NCI-H2081 (cell line): Measurements from ENCODE around the gene POLD2.

Experiments
- DNase-seq, 2 experiments: peaks; one replicate each; lab custom pipeline; 2025; lab: John Stamatoyannopoulos, UW

The POLD2 gene

DNA sequence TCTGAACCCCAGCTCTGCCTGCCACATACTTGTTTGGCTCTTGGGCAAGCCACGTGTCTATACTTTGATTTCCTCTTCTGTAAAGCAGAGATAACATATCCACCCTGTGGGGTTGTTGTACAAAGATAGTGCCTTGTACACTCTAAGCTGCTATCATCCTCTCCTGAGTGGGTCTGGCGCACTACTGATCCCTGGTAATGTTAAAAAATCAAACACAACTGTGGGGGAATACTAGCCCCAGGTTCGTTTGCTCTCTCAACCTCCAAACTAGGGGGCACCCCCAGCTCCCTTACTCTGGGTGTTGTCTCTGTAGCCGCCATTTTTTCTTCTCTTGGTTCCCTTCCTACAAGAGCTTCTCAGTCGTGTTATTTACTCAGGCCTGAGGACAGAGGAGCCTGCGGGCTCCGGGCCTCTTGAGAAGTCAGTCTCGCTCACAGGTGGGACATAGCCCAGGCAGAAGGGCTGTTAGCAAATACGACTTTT is 42.0 kb downstream of the POLD2 start:
- no peak for DNase-seq

DNA sequence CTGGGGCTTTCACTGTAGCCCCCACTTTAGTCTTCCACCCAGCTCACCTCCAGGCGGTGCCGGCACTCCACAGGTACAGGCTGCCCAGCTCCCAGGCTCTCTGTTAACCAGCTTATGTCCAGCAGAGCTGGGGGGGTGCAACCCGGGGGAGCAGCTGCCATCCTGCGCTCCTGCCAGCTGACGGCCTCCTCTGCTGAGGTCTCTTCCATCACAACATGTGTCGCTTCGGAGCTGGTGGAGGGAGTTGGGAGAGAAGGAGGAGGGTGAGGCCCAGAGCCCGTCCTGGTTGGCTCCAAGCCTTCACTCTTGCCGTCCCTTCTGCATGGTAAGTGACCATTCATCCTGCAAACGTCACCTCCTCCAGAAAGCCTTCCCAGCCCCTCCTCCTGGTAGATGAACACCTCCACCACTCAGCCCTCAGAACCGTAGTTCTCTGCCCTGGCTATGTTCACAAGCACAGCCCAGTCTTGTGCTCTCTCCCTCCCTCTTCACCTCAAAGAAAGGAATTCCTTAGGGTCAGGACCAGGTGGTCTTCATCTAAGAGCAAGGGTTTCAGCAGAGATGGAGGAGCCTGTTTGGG is 42.6 kb downstream of the POLD2 start:
- no peak for DNase-seq

DNA sequence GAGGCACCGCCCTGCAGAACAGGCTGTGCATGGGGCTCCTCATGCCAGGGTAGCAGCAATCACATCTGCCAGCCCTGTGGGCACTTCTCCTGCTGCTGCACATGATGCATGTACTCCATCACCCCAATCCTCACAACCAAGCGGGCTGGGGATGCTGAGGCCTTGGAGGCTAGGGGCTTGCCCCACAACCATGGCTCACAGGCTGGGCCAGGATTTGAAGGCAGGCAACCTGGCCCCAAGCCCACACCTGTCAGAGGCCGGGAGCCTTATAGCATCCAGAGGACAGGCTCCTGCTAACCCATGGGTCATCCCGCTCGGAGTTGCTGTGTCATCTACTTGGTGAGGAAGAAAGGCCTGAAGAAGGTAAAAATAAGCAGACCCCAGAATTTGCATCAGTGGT is 43.2 kb downstream of the POLD2 start:
- no peak for DNase-seq

DNA sequence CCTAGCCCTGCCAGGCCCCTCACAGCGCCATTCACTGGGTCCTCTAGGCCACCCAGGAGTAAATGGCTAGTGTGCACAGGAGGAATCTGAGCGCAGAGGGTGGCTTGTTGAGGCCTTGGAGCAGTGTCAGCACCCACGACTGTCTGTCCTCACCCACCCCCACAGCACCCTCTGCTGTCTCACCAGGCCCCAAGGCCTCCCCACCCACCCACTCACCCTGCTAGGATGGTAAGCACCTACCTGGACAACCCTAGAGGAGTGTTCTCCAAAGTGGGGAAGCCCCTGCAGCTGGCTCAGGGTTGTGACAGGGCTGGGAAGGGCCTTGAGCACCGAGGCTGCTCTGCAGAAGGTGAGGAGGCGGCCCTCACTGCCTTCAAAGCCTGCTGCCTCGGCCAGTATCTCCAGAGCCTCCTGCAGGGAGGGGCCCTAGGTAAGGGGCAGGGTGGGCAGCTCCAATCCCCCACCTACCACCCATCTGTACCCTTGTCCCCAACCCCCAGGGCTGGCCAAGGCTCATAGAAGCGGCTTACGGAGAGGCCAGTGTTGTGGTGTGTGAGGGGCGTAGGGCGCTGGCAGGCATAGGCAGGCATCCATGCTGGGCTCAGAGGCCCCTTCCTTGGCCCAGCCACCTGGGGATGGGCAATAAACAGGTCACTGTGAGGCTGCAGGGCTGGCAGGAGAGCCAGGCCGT is 43.9 kb downstream of the POLD2 start:
- no peak for DNase-seq

DNA sequence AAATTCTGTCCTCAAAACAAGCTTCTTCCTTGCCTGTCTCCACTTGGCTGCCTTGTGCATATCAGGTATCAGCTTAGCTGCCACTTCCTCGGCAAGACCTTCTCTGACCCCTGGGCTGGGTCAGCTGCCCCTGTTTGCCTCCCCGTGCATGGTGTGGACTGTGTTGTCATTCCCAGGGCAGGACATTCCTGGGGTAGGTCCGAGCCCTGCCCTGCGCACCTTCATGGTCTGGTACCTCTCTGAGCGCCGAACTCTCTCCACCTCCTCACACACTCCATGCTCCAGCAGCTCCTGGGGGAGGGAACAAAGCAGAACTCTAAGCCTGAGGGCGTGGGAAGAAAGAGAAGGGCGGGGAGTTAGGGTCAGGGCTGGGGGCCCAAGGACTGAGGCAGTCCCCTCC is 44.8 kb downstream of the POLD2 start:
- DNase-seq: no peak

DNA sequence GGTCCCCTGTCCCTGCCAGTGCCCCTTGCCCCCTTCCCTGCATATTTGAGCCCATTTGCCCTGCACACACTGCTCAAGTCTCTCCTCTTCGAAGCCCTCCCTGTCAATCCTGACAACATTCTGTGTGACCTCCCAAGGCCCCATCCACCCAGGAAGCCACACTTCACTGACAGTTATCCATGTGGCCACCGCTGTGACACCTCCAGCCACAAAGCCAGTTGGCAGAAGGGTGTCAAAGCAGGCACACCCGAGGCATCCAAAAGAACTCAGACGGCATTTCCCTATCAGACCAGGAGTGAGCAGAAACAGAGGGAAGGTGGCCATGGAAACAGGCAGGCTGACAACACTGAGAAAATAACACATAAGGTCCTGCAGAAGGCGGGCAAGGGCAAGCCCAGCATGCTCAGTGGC is 45.7 kb downstream of the POLD2 start:
- no peak for DNase-seq

DNA sequence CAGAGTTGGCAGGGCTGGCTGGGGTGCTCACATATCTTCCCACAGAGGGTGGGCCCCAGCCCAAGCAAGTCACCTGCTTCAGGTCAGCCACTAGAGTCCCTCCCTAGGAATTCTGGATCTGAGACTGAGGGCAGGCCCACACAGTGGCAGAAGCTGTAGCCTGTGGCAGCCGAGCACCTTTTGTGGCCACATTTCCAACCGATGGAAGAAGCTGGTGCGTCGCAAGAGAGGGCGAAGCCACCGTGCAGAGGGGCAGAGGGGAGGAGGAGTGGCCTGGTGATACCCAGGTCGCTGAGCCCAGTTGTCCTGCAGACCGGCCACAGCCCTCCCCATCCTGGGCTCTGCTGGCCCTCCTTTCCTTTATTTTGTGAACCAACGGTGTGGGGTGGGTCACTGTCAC is 46.3 kb downstream of the POLD2 start:
- no peak for DNase-seq

DNA sequence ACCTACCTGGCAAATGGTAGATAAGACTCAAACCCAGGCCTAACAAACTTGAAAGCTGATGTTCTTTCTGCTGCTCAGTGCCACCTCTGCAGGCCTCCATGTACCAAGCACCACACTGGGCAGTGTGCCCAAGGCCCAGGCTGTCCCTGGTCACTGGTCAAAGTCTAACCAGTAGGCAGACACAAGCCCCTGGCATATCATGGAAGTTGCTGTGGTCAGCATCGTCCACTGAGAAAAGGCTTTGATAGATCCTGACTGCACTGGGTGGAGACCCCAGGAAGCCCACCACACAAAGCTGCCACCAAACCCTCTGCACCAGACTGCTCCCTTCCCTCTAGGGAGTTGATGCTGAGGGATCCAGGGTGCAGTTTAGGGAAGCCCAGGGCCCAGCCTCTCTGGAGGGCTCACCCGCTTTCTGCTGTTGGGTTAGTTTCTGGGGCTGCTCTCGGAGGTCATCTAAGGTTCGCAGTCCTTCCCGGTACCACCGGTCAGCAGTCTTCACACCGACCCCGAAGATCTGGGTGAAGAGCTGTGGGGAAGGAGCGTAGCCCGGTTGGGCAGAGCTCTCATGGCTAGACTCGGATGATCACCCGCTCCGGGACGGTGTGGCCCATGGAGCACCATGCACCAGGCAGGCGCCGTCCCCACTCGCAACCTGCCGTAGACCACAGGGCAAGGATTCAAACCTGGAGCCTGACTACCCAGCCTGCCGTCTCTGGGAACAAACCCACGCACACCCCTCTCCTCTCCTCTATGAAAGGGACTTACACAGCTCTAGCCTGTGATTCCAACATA is 47.0 kb downstream of the POLD2 start:
- no peak for DNase-seq

DNA sequence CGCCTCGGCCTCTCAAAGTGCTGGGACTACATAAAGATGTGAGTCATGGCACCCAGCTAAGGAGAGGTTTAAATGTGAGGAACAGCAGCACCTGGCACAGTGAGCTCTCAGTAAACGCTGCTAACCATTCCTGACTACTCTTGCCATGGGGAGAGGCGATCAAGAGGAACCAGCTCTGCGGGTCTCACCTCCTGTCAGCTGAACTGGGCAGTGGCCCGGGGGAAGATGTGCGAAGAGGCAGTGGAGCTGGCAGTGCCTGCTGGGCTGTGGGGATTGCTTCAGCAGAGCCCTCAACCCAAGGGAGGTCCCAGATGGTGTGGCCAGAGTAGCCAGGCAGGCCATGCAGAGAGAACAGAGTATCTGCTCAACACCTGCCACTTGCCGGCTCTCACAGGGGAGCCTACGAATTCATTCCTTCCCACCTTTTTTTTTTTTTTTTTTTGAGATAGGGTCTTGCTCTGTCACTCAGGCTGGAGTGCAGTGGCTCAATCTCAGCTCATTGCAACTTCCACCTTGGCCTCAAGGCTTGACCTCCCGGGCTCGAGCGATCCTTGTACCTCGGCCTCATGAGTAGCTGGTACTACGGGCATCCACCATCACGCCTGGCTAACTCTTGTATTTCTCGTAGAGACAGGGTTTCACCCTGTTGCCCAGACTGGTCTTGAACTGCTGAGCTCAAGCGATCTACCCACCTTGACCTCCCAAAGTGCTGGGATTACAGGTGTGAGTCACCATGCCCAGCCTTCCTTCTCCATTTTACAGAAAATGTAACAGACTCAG is 47.9 kb downstream of the POLD2 start:
- DNase-seq: no peak

DNA sequence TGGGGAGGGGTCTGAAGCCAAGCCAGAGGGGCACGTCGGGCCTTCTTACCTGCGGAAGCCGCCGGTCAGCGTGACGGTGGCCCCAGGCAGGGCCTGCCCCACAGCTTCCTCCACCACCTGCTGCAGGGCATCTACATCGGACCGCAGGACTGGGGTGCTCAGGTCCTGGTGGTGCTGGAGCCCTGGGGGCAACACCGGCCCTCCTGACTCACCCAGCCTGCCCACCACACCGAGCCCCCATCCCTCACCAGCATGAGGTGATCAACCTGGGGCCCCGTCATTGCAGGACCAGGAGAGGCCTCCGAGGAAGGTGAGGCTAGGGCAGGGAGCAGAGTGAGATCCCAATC is 49.0 kb downstream of the POLD2 start:
- no peak for DNase-seq

DNA sequence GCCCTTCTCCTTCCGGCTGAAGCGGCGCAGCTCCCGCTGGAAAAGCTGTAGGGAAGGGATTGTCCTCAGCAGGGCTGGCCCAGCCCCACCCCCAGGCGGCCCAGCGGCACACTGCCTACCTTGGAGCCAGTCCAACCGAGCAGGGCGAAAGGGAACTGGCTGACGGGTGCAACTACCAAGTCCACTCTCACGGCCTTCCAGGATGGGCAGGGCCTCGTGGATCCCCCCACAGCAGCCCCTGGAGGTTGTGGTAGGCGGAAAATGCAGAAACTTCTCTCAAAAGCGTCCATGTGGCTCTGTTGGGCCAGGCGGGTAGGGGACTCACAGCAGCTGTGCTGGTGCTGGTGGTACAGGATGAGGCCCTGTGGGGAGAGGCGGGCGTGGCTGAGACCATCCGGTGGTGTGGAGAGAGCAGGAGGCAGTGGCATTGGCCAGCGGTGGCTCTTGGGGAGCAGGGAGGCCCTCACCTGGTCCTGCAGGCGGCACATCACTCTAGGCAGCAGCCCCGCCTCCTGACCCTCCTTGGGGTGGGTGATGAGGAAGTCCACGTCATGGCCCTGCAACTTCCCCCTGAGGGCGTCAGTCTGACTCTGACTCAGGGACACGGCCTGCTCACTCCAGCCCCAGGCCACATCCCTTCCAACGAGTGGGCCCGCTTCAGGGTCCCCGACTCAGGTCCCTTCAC is 49.5 kb downstream of the POLD2 start:
- DNase-seq: peak in 1 of 2 experiments; percentile 23

DNA sequence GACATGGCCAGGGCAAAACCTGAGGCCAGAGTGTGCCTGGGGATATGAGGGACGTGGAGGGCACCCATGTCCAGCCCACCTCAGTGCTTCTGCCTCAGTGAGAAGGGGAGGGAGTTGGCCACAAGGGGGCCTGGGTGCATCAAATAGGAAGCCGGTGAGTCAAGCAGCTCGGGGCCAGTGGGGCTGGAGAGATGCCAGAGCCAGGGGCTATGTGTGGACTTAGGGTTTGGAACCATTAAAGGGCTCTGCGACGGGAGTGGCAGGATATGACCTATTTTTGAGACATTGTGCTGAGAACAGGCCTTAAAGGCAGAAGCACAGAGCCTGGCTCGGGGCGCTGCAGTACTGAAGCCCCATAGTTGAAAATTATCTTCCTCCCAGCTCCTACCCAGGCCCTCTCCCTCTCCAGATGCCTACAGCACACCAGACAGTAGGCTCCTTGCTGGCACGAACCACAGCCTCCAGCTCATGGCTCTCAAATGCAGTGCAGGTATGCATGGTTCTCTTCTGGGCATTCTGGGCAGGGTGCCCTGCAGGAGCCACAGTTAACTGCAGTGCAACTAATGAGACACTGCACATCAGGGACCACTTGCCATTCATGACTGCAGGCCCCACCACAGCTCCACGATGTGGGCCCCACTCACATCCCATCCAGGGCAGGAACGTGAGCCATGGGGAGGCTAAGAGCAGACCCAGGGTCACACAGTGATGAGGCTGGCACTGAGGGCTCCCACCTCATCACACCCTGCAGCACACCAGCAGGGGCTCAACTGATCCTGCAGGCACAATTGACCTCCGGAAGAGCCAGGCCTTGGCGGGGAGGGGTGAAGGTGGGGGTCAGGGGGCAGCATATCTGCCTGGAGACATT is 50.8 kb downstream of the POLD2 start:
- DNase-seq: peak; percentile 82 to 86

DNA sequence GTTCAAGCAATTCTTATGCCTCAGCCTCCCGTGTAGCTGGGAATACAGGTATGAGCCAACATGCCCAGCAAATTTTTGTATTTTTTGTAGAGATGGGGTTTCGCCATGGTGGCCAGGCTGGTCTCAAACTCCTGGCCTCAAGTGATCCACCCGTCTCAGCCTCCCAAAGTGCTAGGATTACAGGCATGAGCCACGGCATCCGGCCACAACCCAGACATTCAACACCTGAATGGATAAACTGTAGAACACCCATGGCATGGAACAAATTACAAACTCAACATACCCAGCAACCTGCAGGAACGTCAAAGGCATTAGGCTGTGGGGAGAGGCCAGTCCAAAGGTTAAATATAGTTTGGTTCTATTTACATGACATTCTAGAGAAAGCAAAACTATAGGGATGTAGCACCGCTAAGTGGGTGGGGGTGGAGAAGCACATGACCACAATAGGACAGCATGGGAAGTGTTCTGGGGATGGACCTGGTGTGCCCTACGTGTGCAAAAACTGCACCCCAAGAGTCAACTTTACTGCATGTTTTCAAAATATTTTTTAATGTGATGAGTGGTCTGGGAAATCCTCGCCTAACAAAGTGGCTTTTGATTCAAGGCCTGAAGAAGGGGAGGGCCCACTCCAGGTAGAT is 51.5 kb downstream of the POLD2 start:
- no peak for DNase-seq

DNA sequence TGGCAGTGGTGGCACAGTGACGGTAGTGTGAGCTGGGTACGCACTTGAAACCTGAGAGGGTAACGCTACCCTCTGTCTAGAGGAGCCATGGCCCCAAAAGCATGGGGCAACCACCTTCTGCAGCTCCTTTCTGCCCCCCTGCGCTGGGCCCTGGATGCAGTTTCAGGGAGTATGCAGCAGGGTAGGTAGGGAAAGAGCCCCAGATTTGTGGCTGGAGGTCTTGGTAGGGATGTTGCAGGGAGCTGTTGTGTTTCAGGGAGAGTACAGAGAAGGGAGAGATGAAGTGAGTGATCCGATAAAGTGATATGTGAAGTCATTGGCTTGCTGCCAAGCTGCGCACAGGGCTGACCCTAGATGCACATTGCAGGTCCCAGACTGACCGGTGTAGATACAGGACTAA is 55.3 kb downstream of the POLD2 start:
- no peak for DNase-seq

DNA sequence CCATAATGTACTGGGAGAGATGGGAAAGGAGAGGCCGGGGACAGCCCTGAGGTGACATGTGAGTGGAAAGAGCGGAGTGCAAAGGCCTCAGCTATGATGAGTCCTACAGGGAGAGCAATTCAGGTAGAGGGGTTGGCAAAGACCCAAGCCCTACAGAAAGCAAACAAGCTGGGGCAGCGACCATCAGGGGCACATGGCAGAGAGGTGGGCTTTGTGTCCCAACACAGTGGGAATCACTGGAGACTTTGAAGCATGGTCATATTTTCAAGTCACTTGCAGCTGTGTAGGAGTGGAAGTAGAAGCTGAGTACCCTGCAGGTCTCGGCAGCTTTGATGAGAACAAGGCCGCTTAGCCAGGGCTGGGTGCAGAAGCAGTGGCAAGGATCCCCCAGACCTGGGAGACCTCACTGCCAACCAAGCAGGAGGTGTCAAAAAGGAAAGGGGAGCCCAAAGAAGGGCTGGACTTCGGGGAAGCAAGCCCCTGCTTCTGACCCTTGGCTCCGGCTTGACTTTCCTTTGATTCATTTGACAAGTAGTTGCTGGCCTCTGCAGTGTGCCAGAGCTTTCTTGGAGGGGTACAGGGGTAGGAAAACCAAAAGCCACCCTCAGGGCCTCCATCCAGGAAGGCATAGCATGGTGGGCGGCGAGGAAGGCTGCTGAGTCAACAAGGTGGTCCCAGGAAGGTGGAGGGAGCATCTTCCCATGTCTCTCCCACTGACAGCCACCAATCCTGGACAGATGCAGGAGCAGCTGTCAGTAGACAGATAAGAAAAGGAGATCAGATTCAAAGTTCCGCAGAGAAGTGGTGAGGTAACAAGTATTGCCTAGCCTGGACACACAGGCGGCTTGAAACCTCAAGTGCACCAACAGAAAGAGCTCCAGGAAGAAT is 56.0 kb downstream of the POLD2 start:
- DNase-seq: no peak

DNA sequence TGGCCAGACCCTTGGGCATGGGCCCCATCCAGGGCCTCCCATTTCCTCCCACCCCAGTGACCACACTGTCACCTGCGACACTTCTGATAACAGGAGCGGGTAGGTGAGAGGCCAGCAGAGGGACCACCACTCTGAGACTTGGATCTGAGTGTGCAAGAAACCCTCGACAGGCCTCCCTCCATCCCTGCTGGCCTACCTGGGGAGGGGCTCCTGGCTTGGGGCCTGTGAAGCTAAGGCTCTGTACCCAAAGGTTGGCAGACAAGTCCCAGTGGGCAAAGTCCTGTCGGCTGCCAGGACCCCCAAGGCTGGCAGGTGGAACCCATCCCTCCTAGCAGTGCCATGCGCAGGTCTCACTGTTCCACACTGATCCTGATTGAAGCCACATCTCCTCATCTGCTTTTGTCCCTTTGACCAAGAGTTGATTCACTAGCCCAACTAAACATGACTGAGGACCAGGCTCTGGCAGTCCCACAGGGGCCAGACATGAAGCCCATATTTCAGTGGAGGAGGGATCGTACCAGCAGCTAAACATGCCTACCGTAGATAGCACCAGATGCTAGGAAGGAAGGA is 56.8 kb downstream of the POLD2 start:
- no peak for DNase-seq

DNA sequence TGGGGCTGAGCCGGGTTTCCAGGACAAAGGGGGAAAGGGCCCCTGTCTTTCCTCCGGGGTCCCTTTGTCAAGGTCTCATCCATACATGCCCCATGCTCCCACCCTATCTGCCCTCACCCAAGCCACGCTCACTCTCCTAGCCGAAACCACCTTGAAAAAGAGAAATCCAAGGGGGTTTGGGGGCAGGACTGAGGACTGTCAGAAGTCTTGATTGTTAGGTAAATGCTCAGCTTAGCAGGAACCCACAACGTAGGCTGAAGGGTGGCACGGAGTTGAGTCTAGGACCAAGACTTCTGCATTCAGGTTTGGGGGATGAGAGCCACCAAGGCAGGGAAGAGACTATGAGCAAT is 57.3 kb downstream of the POLD2 start:
- no peak for DNase-seq

DNA sequence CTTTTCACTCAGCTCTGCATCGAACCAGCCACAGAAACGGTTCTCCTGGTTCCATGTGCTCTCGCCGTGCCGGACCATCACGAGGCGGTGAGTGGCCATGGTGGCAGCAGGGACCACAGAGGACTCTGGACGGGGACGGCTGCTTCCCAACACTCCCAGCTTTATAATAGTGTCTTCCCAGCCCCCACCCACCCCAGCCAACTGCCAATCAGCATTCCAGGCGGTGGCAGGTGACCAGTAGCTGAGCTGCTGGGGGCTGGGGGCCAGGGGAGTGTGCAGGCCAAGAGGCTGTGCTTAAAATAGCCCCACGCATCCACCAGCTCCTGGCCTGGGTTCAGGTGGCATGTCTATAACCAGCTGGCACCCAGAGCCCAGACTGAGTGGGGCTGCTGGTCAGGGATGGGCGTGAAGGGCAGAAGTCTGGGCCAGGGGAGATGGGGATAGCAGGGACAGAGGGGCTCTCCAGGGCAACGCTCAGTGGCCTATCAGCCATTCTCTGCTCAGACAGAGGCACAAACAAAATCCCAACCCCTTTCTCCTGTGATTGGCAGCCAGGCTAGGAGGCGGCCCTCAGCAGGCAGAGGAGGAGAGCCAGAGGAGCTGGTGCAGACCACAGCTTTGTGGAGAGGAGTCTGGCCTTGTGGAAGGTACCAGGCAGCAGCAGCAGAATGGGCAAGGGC is 57.8 kb downstream of the POLD2 start, which contains the start of gene PGAM2:
Gene PGAM2, minus strand, starts transcription at position 137 of the 680 bp plus-strand sequence. Its CDS starts 38 bp downstream, at position 99.
- DNase-seq: peak; percentile 63 to 80
